ENCODE data around the gene TMEM213.

Gene TMEM213, protein sequence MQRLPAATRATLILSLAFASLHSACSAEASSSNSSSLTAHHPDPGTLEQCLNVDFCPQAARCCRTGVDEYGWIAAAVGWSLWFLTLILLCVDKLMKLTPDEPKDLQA

DNA sequence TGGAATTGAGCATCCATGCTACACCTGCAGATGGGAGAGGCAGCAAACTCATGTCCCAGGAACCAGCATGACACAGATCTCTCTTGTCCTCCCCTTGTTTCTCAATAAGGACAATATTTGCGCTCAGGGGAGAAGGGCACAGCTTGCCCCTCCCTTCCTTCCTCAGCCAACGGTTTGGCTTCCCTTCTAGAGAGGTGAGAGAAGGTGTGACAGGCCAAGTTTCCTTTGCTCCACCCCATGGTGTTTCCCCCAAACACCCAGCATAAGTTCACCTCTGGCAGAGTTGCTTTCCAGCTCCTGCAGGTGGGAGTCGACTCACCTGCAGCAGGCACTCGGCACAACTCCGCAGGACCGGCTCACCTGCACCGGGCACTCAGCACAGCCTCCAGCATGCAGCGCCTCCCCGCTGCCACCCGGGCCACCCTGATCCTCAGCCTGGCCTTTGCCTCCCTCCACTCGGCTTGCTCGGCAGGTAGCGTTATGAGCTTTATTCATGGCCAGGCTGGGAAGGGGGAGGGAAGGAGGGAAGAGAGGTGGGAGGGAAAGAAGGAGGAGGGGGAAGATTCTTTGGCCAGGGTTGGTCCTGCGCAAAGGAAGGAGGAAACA is at the start of gene TMEM213, which contains the start of gene ATP6V0A4:
Gene TMEM213 (plus strand): TSS at position 280 of the 606 bp plus-strand sequence. CDS start 111 bp downstream, at position 391.
Gene ATP6V0A4 (minus strand): TSS at position 482 of the 606 bp plus-strand sequence. CDS start 26,949 bp downstream, outside the sequence.
- Histone ChIP-seq H3K9me3 (replicated peaks; ENCODE audit: insufficient read depth, low read length) (no peaks in the 10 kb centered on the region), H3F3A (ENCODE audit: insufficient read depth, low read length) (no peaks in the 10 kb centered on the region), H3K9me2 (replicated peaks; ENCODE audit: insufficient read depth, low read length) (no peaks in the 10 kb centered on the region), H2AFZ (ENCODE audit: low read length) (no peak within 1 kb of the TSS), H3K27ac (ENCODE audit: low read length) (no peak within 1 kb of the TSS), H3K4me1 (ENCODE audit: low read length) (no peaks in the 10 kb centered on the region), H3K27me3 (replicated peaks; ENCODE audit: insufficient read depth, low read length) (no peaks in the 10 kb centered on the region), H4K20me1 (ENCODE audit: insufficient read depth, low read length) (no peaks in the 10 kb centered on the region), H3K9ac (ENCODE audit: low read length) (no peak within 1 kb of the TSS), H3K36me3 (replicated peaks; ENCODE audit: insufficient read depth, low read length) (no peaks in the 10 kb centered on the region), H3K4me3 (ENCODE audit: low read length) (no peak within 1 kb of the TSS), H3K4me2 (ENCODE audit: low read depth, low read length) (no peak within 1 kb of the TSS), H3K79me2 (ENCODE audit: low read length) (no peaks in the 10 kb centered on the region)
- TF ChIP-seq, protein P1, sequence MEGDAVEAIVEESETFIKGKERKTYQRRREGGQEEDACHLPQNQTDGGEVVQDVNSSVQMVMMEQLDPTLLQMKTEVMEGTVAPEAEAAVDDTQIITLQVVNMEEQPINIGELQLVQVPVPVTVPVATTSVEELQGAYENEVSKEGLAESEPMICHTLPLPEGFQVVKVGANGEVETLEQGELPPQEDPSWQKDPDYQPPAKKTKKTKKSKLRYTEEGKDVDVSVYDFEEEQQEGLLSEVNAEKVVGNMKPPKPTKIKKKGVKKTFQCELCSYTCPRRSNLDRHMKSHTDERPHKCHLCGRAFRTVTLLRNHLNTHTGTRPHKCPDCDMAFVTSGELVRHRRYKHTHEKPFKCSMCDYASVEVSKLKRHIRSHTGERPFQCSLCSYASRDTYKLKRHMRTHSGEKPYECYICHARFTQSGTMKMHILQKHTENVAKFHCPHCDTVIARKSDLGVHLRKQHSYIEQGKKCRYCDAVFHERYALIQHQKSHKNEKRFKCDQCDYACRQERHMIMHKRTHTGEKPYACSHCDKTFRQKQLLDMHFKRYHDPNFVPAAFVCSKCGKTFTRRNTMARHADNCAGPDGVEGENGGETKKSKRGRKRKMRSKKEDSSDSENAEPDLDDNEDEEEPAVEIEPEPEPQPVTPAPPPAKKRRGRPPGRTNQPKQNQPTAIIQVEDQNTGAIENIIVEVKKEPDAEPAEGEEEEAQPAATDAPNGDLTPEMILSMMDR (IDR thresholded peaks at IDR 0.05; ENCODE audit: low read length), result no peak
- no peak for DNase-seq

DNA sequence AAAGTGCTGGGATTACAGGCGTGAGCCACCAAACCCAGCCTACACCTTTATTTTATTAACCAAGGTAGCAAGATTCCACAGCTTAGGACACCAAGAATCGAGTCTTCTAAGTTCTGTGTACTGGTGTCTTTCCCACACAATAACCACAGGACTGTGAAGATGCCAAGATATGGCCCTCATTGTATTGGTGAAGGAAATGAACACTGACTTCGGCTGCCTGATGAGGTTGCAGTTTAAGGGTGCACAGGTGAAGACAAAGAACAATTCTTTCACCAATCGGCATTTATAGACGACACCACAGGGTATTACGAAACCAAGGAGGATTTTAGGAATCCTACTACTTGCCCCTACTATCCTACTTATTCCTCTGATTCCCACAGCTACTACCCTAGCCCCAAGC is 49.1 kb upstream of the TMEM213 start:
- H3K79me2 ChIP-seq (ENCODE audit: low read length), result no peaks in the 10 kb centered on the region
- H3K36me3 ChIP-seq (replicated peaks; ENCODE audit: insufficient read depth, low read length), result no peaks in the 10 kb centered on the region
- H3F3A ChIP-seq (ENCODE audit: insufficient read depth, low read length), result no peaks in the 10 kb centered on the region
- no peak overlapping the region for H2AFZ ChIP-seq (ENCODE audit: low read length)
- no peak overlapping the region for H3K4me3 ChIP-seq (ENCODE audit: low read length)
- no peak overlapping the region for H3K9ac ChIP-seq (ENCODE audit: low read length)
- H3K27me3 ChIP-seq (replicated peaks; ENCODE audit: insufficient read depth, low read length), result no peaks in the 10 kb centered on the region
- no peak for TF ChIP-seq EZH2 (optimal IDR thresholded peaks at IDR 0.05; ENCODE audit: low read depth, low read length)
- TF ChIP-seq, protein P1 (IDR thresholded peaks at IDR 0.05; ENCODE audit: low read length), result no peak
- TF ChIP-seq EZH2phosphoT487 (IDR thresholded peaks at IDR 0.05; ENCODE audit: low read length), result no peak
- H3K27ac ChIP-seq (ENCODE audit: low read length), result no peak overlapping the region
- no peaks in the 10 kb centered on the region for H4K20me1 ChIP-seq (ENCODE audit: insufficient read depth, low read length)
- DNase-seq, result no peak
- no peaks in the 10 kb centered on the region for H3K9me3 ChIP-seq (replicated peaks; ENCODE audit: insufficient read depth, low read length)
- H3K9me2 ChIP-seq (replicated peaks; ENCODE audit: insufficient read depth, low read length), result no peaks in the 10 kb centered on the region
- H3K4me1 ChIP-seq (ENCODE audit: low read length), result peaks cover 9% of the 10 kb centered on the region
- no peak overlapping the region for H3K4me2 ChIP-seq (ENCODE audit: low read depth, low read length)

DNA sequence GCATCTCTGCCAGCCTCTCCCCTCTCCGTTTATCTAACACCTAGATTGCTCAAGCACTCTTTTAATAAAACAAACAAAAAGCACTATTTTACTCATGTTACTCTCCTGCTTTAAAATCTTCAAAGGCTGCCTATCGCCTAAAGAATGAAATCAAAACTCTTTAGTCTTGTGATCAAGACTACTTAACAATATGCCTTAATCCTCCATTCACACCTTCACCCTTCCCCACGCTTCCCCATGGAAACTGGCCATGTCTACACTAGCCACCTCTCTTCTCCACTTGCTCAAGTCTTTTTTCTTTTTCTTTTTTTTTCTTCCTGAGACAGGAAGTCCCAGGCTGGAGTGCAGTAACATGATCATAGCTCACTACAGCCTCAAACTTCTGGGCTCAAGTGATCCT is 47.8 kb upstream of the TMEM213 start:
- Histone ChIP-seq H3F3A (ENCODE audit: insufficient read depth, low read length) (no peaks in the 10 kb centered on the region), H3K9ac (ENCODE audit: low read length) (no peak overlapping the region), H3K9me3 (replicated peaks; ENCODE audit: insufficient read depth, low read length) (no peaks in the 10 kb centered on the region), H2AFZ (ENCODE audit: low read length) (no peak overlapping the region), H3K27ac (ENCODE audit: low read length) (no peak overlapping the region), H3K36me3 (replicated peaks; ENCODE audit: insufficient read depth, low read length) (no peaks in the 10 kb centered on the region), H3K27me3 (replicated peaks; ENCODE audit: insufficient read depth, low read length) (no peaks in the 10 kb centered on the region), H3K4me2 (ENCODE audit: low read depth, low read length) (no peak overlapping the region), H4K20me1 (ENCODE audit: insufficient read depth, low read length) (no peaks in the 10 kb centered on the region), H3K4me3 (ENCODE audit: low read length) (no peak overlapping the region), H3K9me2 (replicated peaks; ENCODE audit: insufficient read depth, low read length) (no peaks in the 10 kb centered on the region), H3K79me2 (ENCODE audit: low read length) (no peaks in the 10 kb centered on the region), H3K4me1 (ENCODE audit: low read length) (peaks cover 11% of the 10 kb centered on the region)
- TF ChIP-seq, protein P1 (IDR thresholded peaks at IDR 0.05; ENCODE audit: low read length), result no peak
- TF ChIP-seq EZH2 (optimal IDR thresholded peaks at IDR 0.05; ENCODE audit: low read depth, low read length), result no peak
- no peak for DNase-seq
